GM19238 (cell line): ENCODE measurements around the gene ITGA3.
"Not testable (repeated sequence)": the region's sequence is repeated elsewhere in the genome, so short reads cannot be mapped to it uniquely, and the experiment has no call there.

Source experiments
- DNase-seq: peaks from one replicate; pipeline ENCODE4 v3.0.0; 2011; ENCODE audit warnings: low spot score; ENCODE audit not compliant: insufficient read length

The ITGA3 gene

DNA sequence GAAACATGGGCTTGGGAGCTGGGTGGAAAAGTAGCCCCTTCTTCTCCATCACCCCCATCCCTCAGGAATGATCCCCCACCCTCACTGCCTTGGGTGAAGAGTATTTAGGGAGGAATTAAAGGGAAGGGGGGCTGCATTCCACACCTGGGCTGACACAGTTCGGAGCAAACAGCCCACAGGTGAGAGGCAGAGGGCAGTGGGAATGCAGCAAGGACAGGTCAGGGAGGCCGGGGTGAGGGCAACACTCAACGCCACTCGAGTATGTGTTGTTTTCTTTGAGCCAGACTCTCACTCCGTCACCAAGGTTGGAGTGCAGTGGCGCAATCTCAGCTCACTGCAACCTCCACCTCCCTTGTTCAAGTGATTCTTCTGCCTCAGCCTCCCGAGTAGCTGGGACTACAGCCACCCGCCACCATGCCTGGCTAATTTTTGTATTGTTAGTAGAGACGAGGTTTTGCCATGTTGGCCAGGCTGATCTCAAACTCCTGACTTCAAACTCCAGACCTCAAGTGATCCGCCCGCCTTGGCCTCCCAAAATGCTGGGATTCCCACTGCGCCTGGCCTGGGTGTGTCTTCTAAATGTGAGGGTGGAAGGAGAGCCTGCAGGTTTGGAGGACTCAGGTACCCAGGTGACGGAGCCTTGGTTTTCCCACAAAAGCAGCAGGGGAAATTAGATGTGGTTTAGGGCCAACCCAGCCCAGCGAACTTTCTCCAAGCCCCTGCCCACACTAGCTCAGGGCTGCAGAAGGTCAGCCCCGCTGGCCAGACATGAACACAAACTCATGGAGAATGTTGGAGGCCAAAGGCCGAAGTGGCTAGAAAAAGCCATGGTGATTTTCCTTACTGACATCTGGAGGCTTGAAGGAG, 21.2 kb upstream of the ITGA3 start:
- DNase-seq = no peak

- DNase-seq = no peak
These were observed 20.5 kb upstream of the ITGA3 start for GRCh38 chr17:50035421-50035879.

DNA sequence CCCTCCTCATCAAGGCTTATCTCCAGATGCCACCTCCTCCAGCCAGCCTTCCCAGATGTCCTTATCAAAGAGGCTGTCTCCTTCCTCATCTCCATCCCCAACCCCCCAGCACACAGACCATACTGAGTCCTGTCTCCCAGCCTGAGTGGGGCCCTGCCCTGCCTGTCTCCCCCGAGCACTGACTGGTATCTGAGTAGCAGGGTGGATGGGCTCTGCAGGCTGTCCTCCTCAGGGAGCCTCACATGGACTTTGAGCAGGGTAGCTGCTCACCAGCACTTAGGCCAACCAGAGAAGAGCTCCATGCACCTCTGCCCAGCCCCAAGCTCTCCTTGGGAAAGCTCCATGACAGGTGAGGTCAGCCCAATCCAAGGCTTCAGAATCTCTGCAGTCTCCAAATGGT, 20.0 kb upstream of the ITGA3 start:
- DNase-seq = no peak

- no peak for DNase-seq
These were observed 19.3 kb upstream of the ITGA3 start for GRCh38 chr17:50036455-50037261.

DNA sequence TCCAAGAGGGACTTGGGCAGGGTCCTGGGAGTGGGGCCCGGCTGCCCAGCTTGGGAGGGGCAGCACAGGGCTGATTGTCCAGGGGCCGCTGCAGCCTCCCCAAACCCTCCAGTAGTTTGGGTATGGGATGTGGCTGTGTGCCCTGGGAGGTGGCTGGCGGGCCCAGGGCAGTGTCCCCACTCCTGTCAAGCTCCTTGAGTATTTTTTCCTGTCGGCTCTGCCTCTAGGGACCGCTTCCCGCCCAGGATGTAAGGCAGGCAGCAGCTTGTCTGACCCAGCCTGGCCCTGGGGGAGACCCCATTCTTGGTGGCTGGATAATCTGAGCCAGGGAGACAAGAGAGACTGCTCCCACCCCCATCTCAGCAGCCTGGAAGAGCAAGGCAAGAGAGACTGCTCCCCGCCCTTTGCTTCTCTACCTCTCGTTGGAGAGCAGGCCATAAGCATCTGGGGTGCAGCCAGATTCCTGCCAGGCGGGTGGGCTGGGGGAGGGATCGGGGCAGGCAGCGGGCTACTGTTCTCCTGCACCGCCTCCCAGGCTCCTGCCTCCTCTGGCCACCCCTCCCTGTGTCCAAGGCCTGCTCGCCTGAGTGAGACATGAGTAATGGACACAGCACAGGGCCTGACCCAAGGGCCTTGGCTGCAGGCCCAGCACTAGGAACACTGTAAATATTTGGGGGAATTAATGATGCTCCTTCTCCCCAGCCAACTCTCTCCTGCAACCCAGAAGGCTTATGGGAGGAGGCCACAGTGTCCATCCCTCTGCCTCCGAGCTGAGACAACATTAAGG, 18.4 kb upstream of the ITGA3 start:
- no peak for DNase-seq

DNA sequence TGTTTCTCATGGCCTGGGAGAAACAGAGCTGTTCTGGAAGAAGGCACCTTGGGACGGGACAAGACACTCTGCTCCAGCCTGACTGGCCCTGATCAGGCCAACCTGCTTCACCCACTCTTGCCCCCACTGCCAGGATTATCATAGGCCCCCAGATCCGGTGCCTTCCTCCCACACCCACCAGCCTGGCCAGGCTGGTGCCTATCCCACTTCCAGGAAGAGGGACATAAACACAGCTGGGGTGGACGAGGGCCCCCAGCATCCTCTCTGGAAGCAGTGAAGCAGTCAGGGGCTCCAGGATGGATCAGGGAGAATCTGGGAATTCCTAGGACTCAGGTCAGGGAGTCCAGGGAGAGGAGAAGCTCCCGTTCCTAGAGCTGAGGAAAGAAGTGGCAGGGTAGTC, 16.9 kb upstream of the ITGA3 start:
- DNase-seq = no peak

GRCh38 chr17:50040496-50040895, 15.4 kb upstream of the ITGA3 start:
- DNase-seq = not testable (repeated sequence)

- DNase-seq = no peak
These were observed 13.7 kb upstream of the ITGA3 start for GRCh38 chr17:50042211-50042610.

- no peak for DNase-seq
These were observed 12.4 kb upstream of the ITGA3 start for GRCh38 chr17:50043290-50044148.

DNA sequence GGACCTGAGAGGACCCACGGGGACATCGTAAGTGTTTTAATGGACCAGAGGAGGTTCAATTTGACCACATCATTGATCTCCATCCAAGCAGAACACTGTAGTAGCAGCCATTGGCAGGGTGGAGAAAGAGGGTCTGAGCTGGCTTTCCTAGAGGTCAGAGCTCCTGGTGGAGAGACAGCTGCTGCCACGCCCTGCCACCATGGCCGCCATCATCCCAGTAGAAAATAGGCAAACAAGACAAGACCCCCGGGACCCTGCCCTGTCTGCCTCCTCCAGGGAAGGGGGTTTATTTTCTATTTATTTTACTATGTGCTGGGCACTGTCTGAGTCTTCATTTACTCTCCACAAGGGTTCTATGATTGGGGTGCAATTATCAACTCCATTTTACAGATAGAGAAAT, 11.4 kb upstream of the ITGA3 start:
- DNase-seq = no peak

GRCh38 chr17:50045154-50045553, 10.8 kb upstream of the ITGA3 start:
- DNase-seq = no peak

- no peak for DNase-seq
These were observed 9.7 kb upstream of the ITGA3 start for GRCh38 chr17:50046179-50046578.

DNA sequence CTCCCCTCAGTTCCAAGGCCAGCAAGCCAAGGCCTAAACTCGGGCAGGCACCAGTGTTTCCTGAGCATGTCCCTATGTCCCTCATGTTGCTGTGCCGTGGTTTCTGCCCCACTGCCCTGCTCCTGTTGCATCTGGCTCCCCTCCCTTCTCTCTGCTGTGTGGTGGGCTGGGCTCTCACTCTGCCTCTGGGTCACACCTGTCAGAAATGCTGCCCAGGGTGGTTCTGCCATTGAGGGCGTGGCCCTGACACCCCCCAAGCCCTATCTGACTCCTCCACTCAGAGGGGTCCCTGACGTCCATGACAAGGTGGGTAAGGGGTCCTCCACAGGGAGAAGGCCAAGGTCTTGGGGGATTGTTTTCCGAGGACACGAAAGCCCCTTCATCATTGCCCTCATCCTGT, 9.2 kb upstream of the ITGA3 start:
- no peak for DNase-seq

- DNase-seq = no peak
These were observed 8.8 kb upstream of the ITGA3 start for GRCh38 chr17:50047083-50047482.

- no peak for DNase-seq
These were observed 8.3 kb upstream of the ITGA3 start for GRCh38 chr17:50047488-50048126.

DNA sequence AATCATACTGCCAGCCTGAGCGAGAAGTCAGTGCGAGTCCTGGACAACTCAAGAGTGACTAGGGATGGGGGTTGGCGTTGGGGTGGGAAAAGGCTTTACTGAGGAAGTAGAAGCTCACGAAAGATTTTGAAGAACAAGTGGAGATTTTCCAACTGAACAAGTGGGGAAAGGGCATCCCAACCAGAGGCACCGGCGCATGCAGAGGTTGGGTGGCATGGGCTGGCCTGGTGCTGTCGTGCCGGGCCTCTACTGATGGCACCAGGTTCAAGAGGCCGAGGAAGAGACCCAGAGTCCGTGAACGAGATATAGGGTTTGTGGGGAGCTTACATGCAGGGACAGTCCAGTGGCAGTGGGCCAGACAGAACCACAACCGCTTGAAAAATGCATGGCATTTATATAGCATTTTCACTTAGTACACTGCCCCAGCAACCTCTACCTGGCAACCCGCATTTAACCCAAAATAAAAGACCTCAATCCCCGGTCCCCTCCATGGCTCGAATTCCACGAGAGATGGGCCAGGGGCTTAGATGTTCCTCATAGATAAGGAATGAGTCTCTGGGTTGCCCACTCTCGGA, 7.7 kb upstream of the ITGA3 start:
- no peak for DNase-seq

DNA sequence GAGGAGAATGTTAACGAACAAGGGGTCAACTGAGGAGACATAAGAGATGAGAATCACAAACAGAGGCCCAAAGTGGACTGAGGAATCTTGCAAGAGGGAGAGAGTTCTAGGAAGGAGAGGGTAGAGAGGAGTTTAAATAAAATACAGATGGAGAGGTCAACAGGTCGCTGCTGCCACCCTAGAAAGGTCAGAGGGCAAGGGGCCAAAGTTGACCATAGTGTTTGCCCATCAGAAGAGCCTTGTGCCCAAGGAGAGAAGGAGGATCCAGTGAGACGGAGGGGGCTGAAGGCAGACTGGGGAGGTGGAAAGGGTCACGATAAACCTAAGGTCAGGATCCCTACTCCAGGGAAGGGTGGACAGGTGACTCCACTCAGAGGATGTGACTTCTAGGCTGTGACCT, 6.9 kb upstream of the ITGA3 start:
- DNase-seq = no peak

DNA sequence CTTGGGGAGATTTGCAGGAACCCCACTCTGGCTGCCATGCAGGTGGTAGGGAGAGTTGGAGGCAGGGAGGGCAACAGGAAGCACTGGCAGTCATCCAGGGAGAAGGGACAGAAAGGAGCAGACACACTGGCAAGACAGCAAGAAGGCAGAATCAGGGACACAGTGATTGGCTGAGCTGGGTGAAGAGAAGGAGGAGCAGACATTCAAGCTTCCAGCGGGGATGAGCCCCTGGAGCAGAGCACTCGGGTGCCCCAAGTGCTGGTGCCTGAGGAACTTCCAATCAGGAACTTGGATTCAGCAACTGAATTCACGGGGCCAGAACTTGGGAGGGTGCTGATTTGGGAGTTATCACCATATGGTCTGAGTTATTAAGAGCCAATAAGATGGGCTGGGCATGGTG, 6.3 kb upstream of the ITGA3 start:
- DNase-seq = no peak

DNA sequence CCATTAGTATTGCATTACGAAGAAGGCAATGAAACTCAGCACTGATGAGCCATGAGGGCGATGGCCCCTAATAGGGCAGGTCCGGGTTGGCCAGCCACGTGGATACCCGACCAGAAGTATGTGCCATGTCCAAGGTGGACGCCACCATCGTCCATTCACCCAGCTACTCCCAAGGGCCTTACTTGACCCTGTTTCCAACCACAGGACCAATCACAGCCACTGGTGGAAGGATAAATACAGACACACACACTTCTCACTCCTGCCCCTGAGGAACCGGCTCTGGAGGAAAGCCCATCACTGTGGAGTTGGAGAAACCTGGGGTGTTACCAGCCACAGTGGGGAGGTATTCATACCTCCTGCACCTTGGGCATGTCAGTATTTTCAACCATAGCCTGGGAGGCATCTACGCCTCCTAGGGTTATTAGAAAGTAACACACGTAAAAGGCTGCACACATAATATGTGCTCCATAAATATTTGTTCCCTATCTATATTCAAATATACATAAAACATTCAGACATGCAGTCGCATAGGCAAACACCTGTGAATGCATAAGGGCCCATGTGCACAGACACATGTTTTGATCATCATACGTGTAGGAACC, 5.4 kb upstream of the ITGA3 start:
- no peak for DNase-seq
